A172 (cell line): ENCODE data around the gene OTUB1. TPM values are rescaled to one million over a fixed set of nuclear protein-coding genes. Genes with fewer than 3 reads are reported as not detected.

Experiments used
- DNase-seq: peaks from one replicate; pipeline ENCODE4 v3.0.0-alpha.2; 2015; ENCODE audit warnings: low spot score
- total RNA-seq: library from RNA; depleted of rRNA; stranded (reverse); fragments of >200 nt; shearing (Covaris generic); gene quantifications from 2 replicates; pipeline ENCODE4 v1.2.3, GENCODE V29; 2014

The OTUB1 gene
- total RNA-seq, 1 experiment from 2014 or later: 31.5 TPM

- DNase-seq: no peak
Measured at GRCh38 chr11:64004590-64004984, 18.3 kb downstream of the OTUB1 start.

GRCh38 chr11:64005691-64006090, 19.5 kb downstream of the OTUB1 start:
- no peak for DNase-seq

GRCh38 chr11:64006398-64006797, 20.2 kb downstream of the OTUB1 start:
- DNase-seq: no peak

- no peak for DNase-seq
Measured at GRCh38 chr11:64007160-64007628, 21.0 kb downstream of the OTUB1 start.

GRCh38 chr11:64007629-64008282, 21.5 kb downstream of the OTUB1 start:
- DNase-seq: no peak

- no peak for DNase-seq
Measured at GRCh38 chr11:64008283-64008913, 22.2 kb downstream of the OTUB1 start.

GRCh38 chr11:64008914-64009633, 22.8 kb downstream of the OTUB1 start:
- DNase-seq: no peak

GRCh38 chr11:64009710-64010109, 23.5 kb downstream of the OTUB1 start:
- no peak for DNase-seq

- no peak for DNase-seq
Measured at GRCh38 chr11:64010783-64011182, 24.5 kb downstream of the OTUB1 start.

- DNase-seq: no peak
Measured at GRCh38 chr11:64011371-64011770, 25.1 kb downstream of the OTUB1 start.

- no peak for DNase-seq
Measured at GRCh38 chr11:64013141-64013896, 27.1 kb downstream of the OTUB1 start.

GRCh38 chr11:64014356-64014755, 28.1 kb downstream of the OTUB1 start:
- no peak for DNase-seq

GRCh38 chr11:64015510-64015909, 29.3 kb downstream of the OTUB1 start:
- no peak for DNase-seq

- DNase-seq: no peak
Measured at GRCh38 chr11:64015935-64016845, 30.0 kb downstream of the OTUB1 start.

GRCh38 chr11:64017945-64018224, 31.6 kb downstream of the OTUB1 start:
- no peak for DNase-seq

GRCh38 chr11:64018310-64018709, 32.1 kb downstream of the OTUB1 start:
- no peak for DNase-seq

- DNase-seq: no peak
Measured at GRCh38 chr11:64019106-64020037, 33.1 kb downstream of the OTUB1 start.

- DNase-seq: no peak
Measured at GRCh38 chr11:64020976-64021756, 34.9 kb downstream of the OTUB1 start.

GRCh38 chr11:64021757-64022093, 35.5 kb downstream of the OTUB1 start:
- no peak for DNase-seq
